ENCODE measurements around the gene RTL9.
"Not testable (repeated sequence)": the region's sequence is repeated elsewhere in the genome, so short reads cannot be mapped to it uniquely, and the experiment has no call there.

RTL9 gene

DNA sequence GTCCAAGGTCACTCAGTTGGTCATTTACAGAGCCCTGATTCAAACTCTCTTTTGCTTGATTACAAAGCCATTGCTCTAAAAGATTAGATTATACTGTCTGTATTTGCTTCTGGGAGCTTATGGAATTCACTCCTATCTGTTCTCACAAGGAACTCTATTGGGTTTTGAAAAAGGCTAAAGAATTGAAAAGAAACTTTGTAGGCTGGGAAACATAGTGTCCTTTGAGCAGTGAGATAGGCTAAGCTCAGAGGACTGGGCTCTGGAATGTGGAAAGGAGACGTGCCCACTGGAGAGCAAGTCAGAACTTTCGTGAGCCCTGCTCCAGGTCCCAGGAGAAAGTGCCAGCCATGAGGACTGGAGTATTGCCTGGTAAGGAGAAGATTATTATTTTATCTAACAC is at the start of gene RTL9:
TSS of gene RTL9 (plus strand) at position 301 of the 400 bp plus-strand sequence. CDS start 91,770 bp downstream, outside the sequence.
- no peak for DNase-seq

DNA sequence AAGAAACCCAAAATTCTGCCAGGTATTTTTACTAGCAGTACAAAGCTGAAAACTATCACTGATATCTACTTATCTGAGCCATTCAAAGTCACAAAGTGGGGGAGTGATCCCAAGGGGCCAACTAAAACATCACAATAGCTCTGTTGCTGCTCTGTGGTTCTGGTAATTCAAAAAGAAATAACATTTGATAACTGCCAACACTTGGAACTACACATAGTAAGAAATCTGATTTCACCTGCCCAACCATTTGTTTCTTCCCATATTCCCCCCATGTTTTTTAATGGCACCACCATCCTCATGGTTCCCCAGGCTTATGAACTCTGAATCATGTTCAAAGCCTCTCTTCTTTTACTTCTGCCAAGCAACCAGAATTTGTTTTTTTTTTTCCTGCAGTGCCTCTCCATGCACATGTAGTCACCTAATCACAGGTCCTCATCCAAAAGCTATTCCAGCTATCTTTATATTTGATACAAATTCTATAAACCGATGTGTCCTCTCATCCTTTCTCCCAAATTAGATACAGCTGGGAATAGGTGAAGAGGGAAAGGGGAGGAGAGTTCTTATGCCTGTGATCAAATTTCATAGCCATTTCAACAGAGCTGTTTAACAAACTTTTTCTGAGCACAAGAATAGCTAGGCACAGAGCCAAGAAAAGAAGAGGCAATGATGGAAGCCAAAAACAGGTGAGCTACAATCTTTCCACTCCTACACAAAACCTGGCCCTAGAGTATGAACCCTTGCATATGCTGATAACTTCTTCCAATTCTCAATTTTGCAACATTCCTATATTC is 48.5 kb upstream of the RTL9 start:
- DNase-seq, result no peak

DNA sequence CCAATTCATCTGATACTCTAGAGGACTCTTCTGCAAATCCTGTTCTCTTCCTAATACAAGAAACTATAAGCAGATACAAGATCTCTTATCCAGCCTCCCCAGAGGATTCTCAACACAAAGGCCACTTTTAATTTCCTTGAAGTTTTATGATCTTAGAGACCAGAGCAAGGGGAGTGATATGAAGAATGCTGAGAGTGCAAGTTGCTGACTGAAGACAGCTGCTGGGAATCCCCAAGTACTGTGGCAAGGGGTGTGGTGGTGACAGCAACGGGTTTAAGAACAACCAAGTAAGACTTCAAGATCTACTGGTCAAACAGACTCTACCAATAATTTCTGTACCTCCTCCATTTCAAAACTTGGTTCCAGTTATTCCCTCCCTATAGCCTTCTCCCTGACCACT is 47.8 kb upstream of the RTL9 start:
- peak; percentile 20 to 27 for DNase-seq

DNA sequence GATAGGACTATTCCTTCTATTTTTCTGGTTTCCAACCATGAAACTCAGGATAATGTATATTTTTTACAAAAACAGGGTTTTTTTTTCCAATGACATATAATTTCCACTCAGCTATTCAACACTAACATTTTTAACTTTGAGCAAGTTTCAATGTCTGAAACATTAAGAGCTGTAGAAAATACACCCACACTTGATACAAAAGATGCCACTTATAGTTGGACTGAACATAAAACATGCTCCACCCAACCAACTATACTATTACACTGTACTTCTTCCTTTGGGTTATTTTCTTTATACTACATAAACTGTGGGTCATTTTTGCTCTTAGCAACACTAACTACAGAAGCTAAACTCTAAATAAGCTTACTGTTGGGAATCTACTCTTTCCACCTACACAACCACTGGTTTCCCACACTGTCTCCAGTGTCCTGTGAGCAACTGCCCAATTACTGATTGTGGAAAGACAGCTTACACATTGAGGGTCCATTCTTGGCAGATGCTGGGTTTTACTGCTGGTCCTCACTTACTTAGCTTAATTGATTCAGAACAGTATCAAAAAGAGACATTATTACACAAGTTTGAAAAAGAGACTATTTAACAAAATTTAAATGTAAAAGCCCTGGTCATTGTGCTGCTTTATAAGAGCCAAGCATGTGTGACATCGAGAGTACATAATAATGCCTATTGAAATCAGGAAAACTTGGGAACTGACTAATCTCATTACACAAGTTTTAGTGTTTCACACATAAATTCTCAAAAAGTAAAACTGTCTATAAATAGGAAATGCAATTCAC is 47.0 kb upstream of the RTL9 start:
- DNase-seq, result no peak

DNA sequence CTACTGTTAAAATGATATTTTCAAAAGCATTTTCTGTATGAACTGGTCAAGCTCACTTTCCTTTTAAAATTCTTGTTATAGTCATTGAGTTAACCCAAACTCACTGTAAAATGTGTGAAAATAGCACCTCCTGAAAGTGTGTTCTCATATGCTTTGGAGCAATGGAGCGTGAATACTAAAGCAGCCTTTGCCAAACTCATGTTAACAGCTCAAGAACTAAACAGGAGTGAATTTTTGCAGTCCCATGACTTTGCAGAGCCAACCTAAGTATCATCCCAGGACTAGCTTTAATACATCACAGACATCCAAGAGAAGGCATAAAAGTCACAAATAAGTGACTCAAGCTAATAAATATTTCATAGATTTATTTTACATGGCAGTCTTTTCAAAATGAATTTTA is 43.1 kb upstream of the RTL9 start:
- DNase-seq, result no peak

DNA sequence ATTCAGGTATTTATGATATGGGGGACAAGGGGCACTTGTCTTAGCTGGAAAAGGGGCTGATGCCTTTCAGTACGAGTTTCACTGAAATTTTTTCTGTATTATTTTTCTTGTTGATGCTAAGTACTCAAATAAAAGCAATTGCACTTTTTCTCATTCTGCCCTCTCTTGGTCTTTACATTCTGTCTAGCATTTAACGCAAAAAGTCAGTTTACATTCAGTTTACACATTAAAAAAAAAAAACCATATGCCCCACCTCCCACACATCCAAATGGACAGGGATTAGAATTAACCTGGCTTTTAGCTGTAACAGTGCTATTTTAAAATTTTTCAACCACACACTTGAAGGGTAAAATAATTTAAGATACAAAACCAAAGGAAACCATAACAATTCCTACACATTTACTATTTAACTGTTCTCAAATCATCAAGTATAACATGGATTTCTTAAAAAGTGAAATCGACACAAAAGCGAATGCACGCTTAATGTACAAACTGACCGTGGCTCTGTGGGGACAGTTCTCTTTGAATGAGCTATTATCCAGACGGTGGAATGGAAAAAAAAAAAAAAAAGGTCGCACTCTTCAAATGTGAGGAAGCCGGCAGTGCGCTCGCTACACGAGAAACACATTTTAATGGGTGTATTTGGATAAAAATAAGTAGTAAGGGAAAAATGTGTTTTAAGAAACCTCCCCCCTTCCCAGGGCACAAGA is 42.1 kb upstream of the RTL9 start:
- DNase-seq, result no peak

DNA sequence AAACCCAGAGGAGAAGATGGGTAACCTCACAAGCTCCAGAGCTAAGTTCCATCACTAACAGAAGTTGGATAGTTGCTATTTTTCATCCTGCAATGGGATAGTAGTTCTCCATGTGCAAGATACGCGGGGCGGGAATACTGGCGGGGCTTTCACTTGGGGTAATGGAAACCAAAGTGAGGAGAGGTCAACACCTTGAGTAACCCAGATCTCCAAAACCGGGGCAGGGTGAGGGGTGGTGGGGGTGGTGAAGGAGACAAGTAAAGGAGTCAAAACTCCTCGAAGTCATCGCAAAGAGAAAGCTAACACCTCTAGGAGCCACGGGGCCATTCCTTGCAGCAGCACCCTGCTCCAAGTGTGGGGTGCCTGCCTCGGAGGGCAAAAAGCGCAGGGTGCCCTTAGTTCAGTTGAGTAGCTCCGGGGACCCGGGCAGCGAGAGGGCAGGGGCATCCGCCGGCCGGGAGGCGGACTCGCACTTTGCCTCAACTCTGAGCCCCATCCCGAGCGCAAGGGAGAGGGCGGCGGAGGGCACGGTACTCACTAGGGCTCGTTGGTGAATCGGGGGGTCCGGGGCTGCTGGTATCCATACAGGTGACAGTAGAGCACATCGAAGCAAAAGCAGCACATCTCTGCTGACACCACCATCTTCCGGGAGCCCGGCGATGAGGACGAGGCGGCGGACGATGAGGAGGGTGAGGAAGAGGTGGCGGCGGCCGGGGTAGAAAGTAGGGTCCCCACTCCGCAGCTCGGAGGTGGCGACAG is 41.4 kb upstream of the RTL9 start:
- DNase-seq, result peak; percentile 12 to 21

DNA sequence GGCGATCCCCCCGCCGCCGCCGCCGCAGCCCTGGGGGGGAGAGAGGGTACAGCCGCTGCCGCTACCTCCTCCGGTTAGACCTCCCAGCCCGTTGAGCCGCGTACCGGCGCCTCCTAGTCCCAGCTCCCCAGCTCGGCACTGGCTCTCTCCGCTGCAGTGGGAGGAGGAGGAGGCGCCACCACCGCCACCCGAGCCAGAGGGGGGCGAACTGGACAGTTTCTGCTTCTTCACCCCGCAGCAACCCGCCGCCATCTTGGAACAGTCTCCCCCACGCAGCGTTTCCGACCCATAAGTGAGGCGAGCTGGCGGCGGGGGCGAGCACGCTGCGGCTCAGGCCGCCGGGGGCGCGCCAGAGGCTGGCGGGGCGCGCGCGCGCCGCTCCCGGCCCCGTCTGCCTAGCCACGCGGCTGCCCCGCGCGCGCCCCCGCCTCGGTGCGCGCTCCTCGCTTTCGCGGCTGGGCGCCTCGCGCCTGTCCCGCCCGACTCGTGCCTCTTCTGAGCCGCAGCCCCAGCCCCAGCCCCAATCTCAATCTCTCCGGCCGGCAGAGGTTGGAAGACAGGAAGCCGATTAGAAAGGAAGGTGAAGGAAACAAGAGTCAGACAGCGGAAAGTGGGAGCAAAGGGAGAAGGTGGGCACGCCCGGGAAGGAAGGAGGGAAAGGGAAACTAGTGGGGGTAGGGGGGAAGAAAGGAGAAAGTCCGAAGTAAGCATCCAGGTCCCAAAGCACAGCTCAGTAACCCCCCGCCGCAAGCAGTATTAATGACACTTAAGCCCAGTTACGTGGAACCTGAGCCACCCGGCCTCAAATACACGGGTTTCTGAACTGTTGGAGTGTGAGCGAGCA is 40.6 kb upstream of the RTL9 start, which contains the start of gene AMMECR1:
TSS of gene AMMECR1 (minus strand) at position 266 of the 844 bp plus-strand sequence. CDS start at position 252, 14 bp downstream.
- DNase-seq, result peak; percentile 73 to 78

DNA sequence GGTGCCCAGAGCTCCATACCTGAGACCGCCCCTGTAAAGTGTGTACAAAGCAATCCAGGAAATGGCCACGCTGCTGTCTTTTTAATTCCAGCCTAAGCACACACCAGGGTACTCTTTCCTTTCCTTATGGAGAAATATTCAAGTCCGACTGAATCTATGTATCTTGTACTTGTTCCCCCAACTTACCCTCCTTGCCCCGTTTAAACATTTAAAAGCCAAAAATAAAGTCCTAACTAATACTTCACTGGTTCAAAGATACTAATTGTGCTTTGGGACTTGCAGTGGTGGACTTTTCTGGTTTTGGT is 40.0 kb upstream of the RTL9 start:
- DNase-seq, result no peak

DNA sequence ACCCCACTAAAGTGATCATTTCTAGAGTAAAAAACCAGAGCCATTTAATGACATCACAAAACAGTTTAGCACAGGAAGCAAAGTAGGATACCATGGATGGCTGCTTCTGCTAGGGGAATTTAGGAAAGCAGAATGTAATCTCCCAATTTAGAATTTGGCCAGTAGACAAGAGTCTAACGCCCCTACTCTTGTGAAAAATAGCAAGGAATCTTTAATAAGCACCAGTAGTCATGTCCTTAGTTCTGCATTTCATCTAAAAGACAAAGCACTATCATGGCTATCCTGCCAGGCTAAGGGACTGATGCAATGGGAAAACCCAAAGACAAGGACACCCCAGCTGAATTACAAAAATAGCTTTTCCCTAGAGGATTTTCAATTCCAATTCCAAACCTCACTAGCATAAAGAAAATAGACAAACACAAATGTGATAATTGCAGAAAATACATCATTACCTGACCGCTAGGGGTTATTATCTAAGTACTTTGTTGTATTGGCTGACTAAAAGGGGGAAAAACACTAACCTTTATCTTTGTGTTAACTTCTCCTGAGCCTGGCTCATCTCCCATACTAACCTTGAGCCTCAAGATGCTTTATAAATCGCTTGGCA is 38.2 kb upstream of the RTL9 start:
- no peak for DNase-seq

DNA sequence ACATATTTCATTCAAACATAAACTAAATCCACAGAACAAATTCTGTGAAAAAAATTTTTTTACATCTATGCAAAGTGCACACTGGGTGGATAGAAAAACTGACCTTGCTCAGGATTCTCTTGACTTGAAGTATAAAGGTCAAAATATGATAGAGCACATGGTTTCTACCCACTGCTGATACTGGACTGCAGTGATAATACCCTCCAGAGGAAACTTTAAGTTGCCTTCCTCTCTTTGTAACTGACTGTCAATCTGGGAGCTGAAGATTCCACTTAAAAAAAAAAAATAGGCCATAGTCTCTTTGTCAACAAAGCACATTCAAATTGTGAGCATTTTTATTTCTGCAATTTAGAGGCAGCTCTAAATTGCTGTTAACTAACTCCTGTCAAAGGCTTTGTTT is 37.6 kb upstream of the RTL9 start:
- DNase-seq, result no peak

DNA sequence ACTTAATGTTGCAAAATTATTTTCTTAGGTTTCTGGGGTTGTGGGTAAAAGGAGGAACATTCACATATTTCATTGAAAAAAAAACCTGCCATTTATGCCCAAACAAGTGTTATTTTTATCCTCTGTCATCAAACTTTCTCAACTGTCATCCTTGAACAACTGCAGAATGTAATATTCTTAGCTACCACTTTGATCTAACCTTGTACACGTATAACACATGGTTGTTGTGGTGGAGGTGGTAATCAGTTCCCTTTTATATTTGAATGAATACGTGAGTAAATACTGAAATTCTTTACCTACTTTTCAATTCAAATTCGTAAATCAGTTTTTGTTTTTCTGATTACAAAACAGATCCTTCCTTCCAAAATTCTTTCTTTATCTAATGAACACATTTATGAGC is 37.0 kb upstream of the RTL9 start:
- DNase-seq, result no peak

DNA sequence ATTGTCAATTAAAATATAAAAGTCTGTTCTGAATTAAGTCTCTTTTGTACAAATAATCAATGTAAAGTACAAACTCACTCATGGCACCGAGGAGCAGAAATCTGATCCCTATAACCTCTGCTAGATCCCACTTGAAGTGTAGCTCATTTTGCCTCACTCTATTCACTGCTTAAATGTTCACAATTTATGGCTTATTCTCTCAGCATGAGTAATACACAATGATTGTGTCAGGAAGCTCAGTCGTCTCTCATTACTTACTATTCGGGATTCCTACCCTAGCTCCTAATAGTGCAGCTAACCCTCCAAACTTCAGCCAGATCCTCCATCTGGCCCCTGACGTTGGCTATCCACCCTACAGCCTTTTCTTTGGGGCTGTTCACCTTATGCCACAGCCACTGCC is 36.0 kb upstream of the RTL9 start:
- no peak for DNase-seq

DNA sequence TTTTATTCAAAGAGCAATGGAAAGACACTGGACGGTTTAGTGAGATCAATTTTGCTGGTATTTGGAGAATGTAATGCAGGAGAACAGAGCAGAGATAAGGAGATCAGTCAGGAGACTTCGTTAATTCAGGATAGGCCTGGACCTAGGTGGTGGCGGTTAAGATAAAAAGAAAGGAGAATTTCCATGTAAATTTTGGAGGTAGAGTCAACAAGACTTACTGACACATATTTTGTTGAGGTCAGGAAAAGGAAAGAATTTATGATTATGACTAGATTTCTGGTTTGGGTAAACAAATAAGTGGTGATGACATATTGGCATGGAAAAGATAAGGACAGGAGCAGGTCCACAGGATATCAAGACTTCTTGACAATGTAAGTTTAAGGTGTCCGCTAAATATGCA is 31.9 kb upstream of the RTL9 start:
- DNase-seq, result no peak

DNA sequence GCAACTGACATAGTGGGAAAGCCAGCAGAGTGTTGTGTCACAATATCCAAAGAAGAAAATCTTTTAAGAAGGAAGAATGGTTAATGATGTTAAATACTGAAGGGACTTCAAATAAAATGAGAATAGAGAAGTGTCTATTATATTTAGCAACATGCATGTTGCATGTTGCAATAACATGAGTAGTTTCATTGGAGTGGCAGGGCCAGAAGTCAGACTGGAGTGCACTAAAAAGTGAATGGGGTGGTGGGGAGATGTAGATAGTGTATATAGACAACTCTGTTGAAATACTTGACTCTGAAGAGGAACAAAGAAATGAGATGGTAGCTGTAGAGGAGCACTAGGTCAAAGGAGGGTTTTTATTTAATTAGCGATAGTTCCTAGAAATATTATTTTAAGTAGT is 31.3 kb upstream of the RTL9 start:
- no peak for DNase-seq

DNA sequence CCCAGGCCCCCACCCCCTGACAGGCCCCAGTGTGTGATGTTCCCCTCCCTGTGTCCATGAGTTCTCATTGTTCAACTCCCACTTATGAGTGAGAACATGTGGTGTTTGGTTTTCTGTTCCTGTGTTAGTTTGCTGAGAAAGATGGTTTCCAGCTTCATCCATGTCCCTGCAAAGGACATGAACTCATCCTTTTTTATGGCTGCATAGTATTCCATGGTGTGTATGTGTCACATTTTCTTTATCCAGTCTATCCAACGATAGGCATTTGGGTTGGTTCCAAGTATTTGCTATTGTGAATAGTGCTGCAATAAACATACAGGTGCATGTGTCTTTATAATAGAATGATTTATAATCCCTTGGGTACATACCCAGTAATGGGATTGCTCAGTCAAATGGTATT is 30.0 kb upstream of the RTL9 start:
- DNase-seq, result not testable (repeated sequence)

DNA sequence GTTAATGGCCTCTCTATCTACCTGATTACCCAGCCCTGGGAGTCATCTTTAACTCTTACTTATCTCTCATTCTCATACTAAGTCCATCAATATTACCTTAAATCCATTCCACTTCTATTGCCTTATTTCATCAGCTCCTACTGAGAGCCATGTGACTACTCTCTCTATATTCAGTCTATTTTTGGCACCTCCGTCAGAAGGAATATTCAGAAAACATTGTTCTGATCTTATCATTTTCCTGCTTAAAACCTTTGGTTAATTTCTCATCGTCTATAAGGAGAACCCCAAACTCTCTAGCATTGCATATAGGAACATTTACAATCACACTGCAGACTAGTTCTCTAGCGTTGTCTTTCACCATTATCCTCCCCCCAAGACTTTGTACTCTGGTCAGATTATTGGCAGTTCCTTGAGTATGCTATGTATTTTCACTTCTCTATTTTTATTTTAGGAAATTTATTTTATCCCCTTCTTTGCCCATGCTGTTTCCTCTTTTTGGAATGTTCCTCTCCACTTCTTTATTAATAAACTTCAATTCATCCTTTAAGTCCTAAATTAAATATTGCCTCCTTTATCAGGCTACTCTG is 27.1 kb upstream of the RTL9 start:
- no peak for DNase-seq

DNA sequence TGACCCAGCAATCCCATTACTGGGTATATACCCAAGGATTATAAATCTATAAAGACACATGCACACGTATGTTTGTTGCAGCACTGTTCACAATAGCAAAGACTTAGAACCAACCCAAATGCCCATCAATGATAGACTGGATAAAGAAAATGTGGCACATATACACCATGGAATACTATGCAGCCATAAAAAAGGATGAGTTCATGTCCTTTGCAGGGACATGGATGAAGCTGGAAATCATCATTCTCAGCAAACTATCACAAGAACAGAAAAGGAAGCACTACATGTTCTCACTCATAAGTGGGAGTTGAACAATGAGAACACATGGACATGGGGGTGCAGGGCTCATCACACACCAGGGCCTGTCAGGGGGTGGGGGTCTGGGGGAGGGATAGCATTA is 25.2 kb upstream of the RTL9 start:
- not testable (repeated sequence) for DNase-seq

DNA sequence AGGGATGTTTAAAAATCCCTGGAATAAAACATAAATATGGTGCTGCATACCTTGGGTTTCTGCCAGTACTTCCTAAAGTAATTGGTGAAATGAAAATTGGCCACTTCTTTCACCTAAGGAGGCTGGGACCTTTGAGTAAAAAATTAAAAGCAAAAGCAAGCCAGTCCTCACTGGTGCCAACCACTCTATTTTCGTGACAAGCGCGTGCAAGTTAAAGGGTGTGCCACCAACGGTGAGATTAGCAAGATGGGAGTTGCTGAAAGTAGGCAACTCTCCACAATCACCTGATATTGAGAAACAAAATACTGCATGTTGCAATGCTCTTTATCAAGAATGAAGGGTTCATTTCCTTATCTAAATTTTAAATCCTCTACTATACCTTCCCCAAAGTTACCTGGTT is 19.7 kb upstream of the RTL9 start:
- DNase-seq, result no peak

DNA sequence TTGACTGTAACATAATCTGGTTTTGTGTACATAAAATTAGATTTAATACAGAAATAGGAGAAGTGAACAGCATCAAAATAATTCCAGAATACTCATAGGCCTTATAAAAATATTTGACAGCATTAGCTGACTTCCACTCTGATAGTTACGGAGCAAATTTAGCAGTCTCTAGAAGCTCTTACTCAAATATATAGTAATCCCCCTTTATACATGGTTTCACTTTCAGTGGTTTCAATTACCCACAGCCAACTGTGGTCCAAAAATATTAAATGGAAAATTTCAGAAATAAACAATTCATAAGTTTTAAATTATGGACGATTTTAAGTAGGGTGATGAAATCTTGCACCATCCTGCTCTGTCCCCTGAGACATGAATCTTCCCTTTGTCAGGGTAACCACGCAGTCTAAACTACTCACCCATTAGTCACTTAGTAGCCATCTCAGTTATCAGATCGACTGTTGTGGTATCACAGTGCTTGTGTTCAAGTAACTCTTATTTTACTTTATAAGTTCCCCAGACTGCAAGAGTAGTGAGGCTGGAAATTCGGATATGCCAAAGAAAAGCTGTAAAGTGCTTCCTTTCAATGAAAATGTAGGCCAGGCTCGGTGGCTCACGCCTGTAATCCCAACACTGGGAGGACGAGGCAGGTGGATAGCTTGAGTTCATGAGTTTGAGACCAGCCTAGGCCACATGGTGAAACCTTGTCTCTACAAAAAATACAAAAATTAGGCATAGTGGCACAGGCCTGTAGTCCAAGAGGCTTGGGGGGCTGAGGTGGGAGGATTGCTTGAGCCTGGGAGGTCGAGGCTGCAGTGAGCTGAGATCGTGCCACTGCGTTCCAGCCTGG is 17.2 kb upstream of the RTL9 start:
- no peak for DNase-seq
